K562 (cell line): ENCODE results near the gene C4orf17. TPM values are rescaled to one million over a fixed set of nuclear protein-coding genes. Genes with fewer than 3 reads are reported as not detected.

Experiments used
- BCOR ChIP-seq: fragments of 450-650 bp; IDR thresholded peaks from 2 replicates; pipeline ENCODE4 v1.6.1; 2016
- HCFC1 ChIP-seq: IDR thresholded peaks from 2 replicates; pipeline ENCODE4 v1.6.1; 2012; ENCODE audit warnings: low read depth, low read length, improper control_type of control experiment
- IFI16 ChIP-seq: fragments of 250-450 bp; sonication (Bioruptor Pico); IDR thresholded peaks from 2 replicates; pipeline ENCODE4 v2.1.2; 2022; ENCODE audit warnings: mild to moderate bottlenecking, inconsistent platforms
- NFIX ChIP-seq: fragments of 250-450 bp; sonication (Bioruptor Pico); IDR thresholded peaks from 2 replicates; pipeline ENCODE4 v1.4.0; 2020; ENCODE audit warnings: low read depth, mild to moderate bottlenecking, moderate library complexity
- SIX5 ChIP-seq, 2 experiments: IDR thresholded peaks; 2 replicates each; pipeline ENCODE4 v1.6.1; 2011; ENCODE audit warnings: low read length in 2 of 2, borderline replicate concordance in 1 of 2, low read depth in 1 of 2, mild to moderate bottlenecking in 1 of 2, moderate library complexity in 1 of 2; ENCODE audit not compliant: insufficient read depth in 1 of 2
- TEAD2 ChIP-seq: fragments of 450-650 bp; IDR thresholded peaks from 2 replicates; pipeline ENCODE4 v1.6.1; 2016; ENCODE audit warnings: missing genetic modification characterization, control low read depth, missing compliant biosample characterization
- ZNF140 ChIP-seq: fragments of 250-450 bp; sonication (Bioruptor Pico); IDR thresholded peaks from 2 replicates; pipeline ENCODE4 v1.8.0; 2021; ENCODE audit warnings: moderate library complexity, mild to moderate bottlenecking, inconsistent platforms
- ZNF23 ChIP-seq: fragments of 250-450 bp; sonication (Bioruptor Pico); IDR thresholded peaks from 2 replicates; pipeline ENCODE4 v1.4.0; 2020; ENCODE audit warnings: mild to moderate bottlenecking
- ZNF384 ChIP-seq: IDR thresholded peaks from 2 replicates; pipeline ENCODE4 v1.6.1; 2012; ENCODE audit warnings: low read depth, low read length, improper control_type of control experiment
- polyA plus RNA-seq, 8 experiments: library from polyadenylated mRNA; depleted of rRNA in 4 of 8; stranded (reverse) in 5 of 8; unstranded in 3 of 8; fragments of >200 nt; fragmentation: Nextera tagmentation in 2 of 8; fragmentation: Illumina TruSeq in 1 of 8; extraction: Ambion mirVana in 2 of 8; extraction: Trizol in 1 of 8; gene quantifications; 2 replicates each; pipeline versions ENCODE4 v1.2.1 to v1.2.3, GENCODE V29; 2011 to 2014; ENCODE audit warnings: inconsistent platforms in 1 of 8, missing spikeins in 1 of 8
- total RNA-seq, 7 experiments: library from RNA; depleted of rRNA in 6 of 7; stranded (reverse); fragments of >200 nt in 6 of 7; fragmentation: Illumina TruSeq in 2 of 7; extraction: Trizol in 2 of 7; gene quantifications; 2 replicates each; pipeline versions ENCODE4 v1.2.1 to v1.2.3, GENCODE V29; 2011 to 2021; ENCODE audit warnings: low replicate concordance in 1 of 7
- TF ChIP-seq, protein P1 (sequence below): fragments of 450-650 bp; conservative IDR thresholded peaks from 2 replicates; pipeline ENCODE4 v1.6.1; 2016; ENCODE audit warnings: missing genetic modification characterization, low read depth, mild to moderate bottlenecking, missing compliant biosample characterization, moderate library complexity
- TF ChIP-seq, protein P2 (sequence below), 2 experiments: fragments of 450-650 bp; IDR thresholded peaks; 2 replicates each; pipeline ENCODE4 v1.6.1; 2018; ENCODE audit warnings: mild to moderate bottlenecking in 2 of 2, low read depth in 1 of 2; ENCODE audit not compliant: partially characterized antibody in 2 of 2
- TF ChIP-seq, protein P3 (sequence below): fragments of 250-450 bp; sonication (Bioruptor Pico); IDR thresholded peaks from 2 replicates; pipeline ENCODE4 v1.5.0; 2020; ENCODE audit warnings: mild to moderate bottlenecking

The C4orf17 gene
- total and polyA plus RNA-seq, 9 of the 15 experiments (the other 6 are each of a cell fraction or from before 2014, with no cell fraction given): not detected

DNA sequence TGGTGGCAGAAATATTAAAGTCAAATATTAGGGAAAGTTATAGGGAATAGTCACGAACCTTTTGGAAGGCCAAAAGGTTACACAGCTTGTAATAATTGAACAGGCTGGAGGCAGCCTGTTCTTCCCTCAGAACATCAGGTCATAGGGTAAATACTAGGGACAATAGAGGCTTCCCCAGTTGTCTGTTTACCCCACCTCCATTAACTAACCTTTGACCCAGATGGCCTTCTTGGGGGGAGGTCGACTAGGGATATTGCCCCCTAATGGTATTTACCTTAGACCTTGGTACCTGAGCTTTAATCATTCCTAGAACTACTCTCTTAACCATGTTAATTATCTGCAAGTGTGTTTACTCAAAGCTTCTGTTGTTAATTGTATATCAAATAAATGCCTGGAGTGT, 26.0 kb downstream of the C4orf17 start (continued):
- TF ChIP-seq, protein P1, sequence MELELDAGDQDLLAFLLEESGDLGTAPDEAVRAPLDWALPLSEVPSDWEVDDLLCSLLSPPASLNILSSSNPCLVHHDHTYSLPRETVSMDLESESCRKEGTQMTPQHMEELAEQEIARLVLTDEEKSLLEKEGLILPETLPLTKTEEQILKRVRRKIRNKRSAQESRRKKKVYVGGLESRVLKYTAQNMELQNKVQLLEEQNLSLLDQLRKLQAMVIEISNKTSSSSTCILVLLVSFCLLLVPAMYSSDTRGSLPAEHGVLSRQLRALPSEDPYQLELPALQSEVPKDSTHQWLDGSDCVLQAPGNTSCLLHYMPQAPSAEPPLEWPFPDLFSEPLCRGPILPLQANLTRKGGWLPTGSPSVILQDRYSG (tag): no peak
- TF ChIP-seq ZNF384 (no peak), ZNF140 (CRISPR knock-in tag) (no peak), BCOR (no peak), IFI16 (CRISPR knock-in tag) (no peak), NFIX (CRISPR knock-in tag) (no peak), TEAD2 (tag) (no peak), ZNF23 (CRISPR knock-in tag) (no peak), SIX5 (IDR thresholded peaks at IDR 0.05; ENCODE audit: borderline replicate concordance in 1 of 2, insufficient read depth in 1 of 2, low read depth in 1 of 2, low read length in 2 of 2) (no peak), HCFC1 (no peak)
- TF ChIP-seq, protein P2, sequence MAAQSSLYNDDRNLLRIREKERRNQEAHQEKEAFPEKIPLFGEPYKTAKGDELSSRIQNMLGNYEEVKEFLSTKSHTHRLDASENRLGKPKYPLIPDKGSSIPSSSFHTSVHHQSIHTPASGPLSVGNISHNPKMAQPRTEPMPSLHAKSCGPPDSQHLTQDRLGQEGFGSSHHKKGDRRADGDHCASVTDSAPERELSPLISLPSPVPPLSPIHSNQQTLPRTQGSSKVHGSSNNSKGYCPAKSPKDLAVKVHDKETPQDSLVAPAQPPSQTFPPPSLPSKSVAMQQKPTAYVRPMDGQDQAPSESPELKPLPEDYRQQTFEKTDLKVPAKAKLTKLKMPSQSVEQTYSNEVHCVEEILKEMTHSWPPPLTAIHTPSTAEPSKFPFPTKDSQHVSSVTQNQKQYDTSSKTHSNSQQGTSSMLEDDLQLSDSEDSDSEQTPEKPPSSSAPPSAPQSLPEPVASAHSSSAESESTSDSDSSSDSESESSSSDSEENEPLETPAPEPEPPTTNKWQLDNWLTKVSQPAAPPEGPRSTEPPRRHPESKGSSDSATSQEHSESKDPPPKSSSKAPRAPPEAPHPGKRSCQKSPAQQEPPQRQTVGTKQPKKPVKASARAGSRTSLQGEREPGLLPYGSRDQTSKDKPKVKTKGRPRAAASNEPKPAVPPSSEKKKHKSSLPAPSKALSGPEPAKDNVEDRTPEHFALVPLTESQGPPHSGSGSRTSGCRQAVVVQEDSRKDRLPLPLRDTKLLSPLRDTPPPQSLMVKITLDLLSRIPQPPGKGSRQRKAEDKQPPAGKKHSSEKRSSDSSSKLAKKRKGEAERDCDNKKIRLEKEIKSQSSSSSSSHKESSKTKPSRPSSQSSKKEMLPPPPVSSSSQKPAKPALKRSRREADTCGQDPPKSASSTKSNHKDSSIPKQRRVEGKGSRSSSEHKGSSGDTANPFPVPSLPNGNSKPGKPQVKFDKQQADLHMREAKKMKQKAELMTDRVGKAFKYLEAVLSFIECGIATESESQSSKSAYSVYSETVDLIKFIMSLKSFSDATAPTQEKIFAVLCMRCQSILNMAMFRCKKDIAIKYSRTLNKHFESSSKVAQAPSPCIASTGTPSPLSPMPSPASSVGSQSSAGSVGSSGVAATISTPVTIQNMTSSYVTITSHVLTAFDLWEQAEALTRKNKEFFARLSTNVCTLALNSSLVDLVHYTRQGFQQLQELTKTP (IDR thresholded peaks at IDR 0.05; ENCODE audit: low read depth in 1 of 2, partially characterized antibody in 2 of 2): no peak
- TF ChIP-seq, protein P3, sequence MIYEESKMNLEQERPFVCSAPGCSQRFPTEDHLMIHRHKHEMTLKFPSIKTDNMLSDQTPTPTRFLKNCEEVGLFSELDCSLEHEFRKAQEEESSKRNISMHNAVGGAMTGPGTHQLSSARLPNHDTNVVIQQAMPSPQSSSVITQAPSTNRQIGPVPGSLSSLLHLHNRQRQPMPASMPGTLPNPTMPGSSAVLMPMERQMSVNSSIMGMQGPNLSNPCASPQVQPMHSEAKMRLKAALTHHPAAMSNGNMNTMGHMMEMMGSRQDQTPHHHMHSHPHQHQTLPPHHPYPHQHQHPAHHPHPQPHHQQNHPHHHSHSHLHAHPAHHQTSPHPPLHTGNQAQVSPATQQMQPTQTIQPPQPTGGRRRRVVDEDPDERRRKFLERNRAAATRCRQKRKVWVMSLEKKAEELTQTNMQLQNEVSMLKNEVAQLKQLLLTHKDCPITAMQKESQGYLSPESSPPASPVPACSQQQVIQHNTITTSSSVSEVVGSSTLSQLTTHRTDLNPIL: no peak
